DND-41 (cell line): ENCODE results near the gene DNAJB1.
"Not testable (repeated sequence)": the region's sequence is repeated elsewhere in the genome, so short reads cannot be mapped to it uniquely, and the experiment has no call there.

ENCODE experiments used
- ATAC-seq: fragments of 200-7000 bp; cut with Tn5 transposase; 3 replicates; pipeline ENCODE4 v1.9.1; 2021; ENCODE audit warnings: low read depth; ENCODE audit not compliant: insufficient read depth
- DNase-seq: peaks from one replicate; pipeline ENCODE4 v3.0.0-alpha.2; 2020
- H2AFZ ChIP-seq: 2 replicates; pipeline ENCODE4 v1.6.0; 2012; ENCODE audit warnings: low read depth, low read length
- H3K27ac ChIP-seq: 2 replicates; pipeline ENCODE4 v1.5.1; 2012; ENCODE audit warnings: low read length, inconsistent platforms
- H3K27me3 ChIP-seq: fragments of 200-600 bp; sonication (generic); 2 replicates; pipeline ENCODE4 v1.6.0; 2012; ENCODE audit warnings: low read length, mild to moderate bottlenecking, inconsistent platforms; ENCODE audit not compliant: insufficient read depth, poor library complexity
- H3K36me3 ChIP-seq: 2 replicates; pipeline ENCODE4 v1.5.1; 2012; ENCODE audit warnings: low read length, inconsistent platforms; ENCODE audit not compliant: insufficient read depth
- H3K4me1 ChIP-seq: 2 replicates; pipeline ENCODE4 v1.5.1; 2012; ENCODE audit warnings: mild to moderate bottlenecking, low read length; ENCODE audit not compliant: insufficient read depth
- H3K4me2 ChIP-seq: 2 replicates; pipeline ENCODE4 v1.6.0; 2012; ENCODE audit warnings: mild to moderate bottlenecking, moderate library complexity, low read length, inconsistent platforms; ENCODE audit not compliant: insufficient read depth
- H3K4me3 ChIP-seq, 2 experiments: fragments of 200-600 bp in 1 of 2; shearing (Covaris generic) in 1 of 2; 2 replicates each; pipeline ENCODE4 v1.5.1; 2012 to 2016; ENCODE audit warnings: inconsistent platforms in 2 of 2, low read length in 2 of 2, mild to moderate bottlenecking in 2 of 2, low read depth in 1 of 2, moderate library complexity in 1 of 2
- H3K79me2 ChIP-seq: 2 replicates; pipeline ENCODE4 v1.6.0; 2012; ENCODE audit warnings: low read length, inconsistent platforms; ENCODE audit not compliant: insufficient read depth
- H3K9ac ChIP-seq: 2 replicates; pipeline ENCODE4 v1.6.0; 2012; ENCODE audit warnings: low read depth, mild to moderate bottlenecking, inconsistent platforms, low read length, moderate library complexity
- H3K9me3 ChIP-seq: 2 replicates; pipeline ENCODE4 v1.5.1; 2012; ENCODE audit warnings: low read length, moderate library complexity, mild to moderate bottlenecking, inconsistent platforms; ENCODE audit not compliant: insufficient read depth, severe bottlenecking
- H4K20me1 ChIP-seq: 2 replicates; pipeline ENCODE4 v1.6.0; 2012; ENCODE audit warnings: low read length; ENCODE audit not compliant: insufficient read depth
- EZH2 ChIP-seq: IDR thresholded peaks from 3 replicates; pipeline ENCODE4 v1.6.1; 2012; ENCODE audit warnings: borderline replicate concordance, low read depth, mild to moderate bottlenecking, moderate library complexity, low read length, inconsistent platforms; ENCODE audit not compliant: severe bottlenecking
- TF ChIP-seq, protein P1 (sequence below): IDR thresholded peaks from 2 replicates; pipeline ENCODE4 v1.5.1; 2012; ENCODE audit warnings: borderline replicate concordance, low read length, moderate library complexity, mild to moderate bottlenecking; ENCODE audit not compliant: poor library complexity, severe bottlenecking; ENCODE audit errors: extremely low read depth

Gene DNAJB1

GRCh38 chr19:14507704-14508542, 10.3 kb downstream of the DNAJB1 start:
- no peak for ATAC-seq
- no peak overlapping the region for H3K4me2 ChIP-seq
- no peaks in the 10 kb centered on the region for H3K36me3 ChIP-seq

GRCh38 chr19:14505488-14506239, 12.5 kb downstream of the DNAJB1 start:
- Histone ChIP-seq H3K9me3 (no peaks in the 10 kb centered on the region), H2AFZ (0 out of 2 replicates have a peak overlapping the region, but pooled peaks have one; percentile 1), H3K79me2 (no peaks in the 10 kb centered on the region), H3K27ac (peak overlapping the region; percentile 63), H3K36me3 (no peaks in the 10 kb centered on the region), H3K4me1 (peaks cover 25% of the 10 kb centered on the region), H4K20me1 (no peaks in the 10 kb centered on the region), H3K4me3 (no peak overlapping the region), H3K4me2 (no peak overlapping the region), H3K27me3 (no peaks in the 10 kb centered on the region), H3K9ac (0 out of 2 replicates have a peak overlapping the region, but pooled peaks have one; percentile 5)
- ATAC-seq (peak; percentile 48), DNase-seq (peak; percentile 67)
- TF ChIP-seq, protein P1, sequence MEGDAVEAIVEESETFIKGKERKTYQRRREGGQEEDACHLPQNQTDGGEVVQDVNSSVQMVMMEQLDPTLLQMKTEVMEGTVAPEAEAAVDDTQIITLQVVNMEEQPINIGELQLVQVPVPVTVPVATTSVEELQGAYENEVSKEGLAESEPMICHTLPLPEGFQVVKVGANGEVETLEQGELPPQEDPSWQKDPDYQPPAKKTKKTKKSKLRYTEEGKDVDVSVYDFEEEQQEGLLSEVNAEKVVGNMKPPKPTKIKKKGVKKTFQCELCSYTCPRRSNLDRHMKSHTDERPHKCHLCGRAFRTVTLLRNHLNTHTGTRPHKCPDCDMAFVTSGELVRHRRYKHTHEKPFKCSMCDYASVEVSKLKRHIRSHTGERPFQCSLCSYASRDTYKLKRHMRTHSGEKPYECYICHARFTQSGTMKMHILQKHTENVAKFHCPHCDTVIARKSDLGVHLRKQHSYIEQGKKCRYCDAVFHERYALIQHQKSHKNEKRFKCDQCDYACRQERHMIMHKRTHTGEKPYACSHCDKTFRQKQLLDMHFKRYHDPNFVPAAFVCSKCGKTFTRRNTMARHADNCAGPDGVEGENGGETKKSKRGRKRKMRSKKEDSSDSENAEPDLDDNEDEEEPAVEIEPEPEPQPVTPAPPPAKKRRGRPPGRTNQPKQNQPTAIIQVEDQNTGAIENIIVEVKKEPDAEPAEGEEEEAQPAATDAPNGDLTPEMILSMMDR, result peak; percentile 76
- TF ChIP-seq EZH2, result no peak

More at GRCh38 chr19:14507704-14508542, 10.3 kb downstream of the DNAJB1 start:
- H3K27ac ChIP-seq, result no peak overlapping the region; the same call in 1 of the 2 replicates
- no peaks in the 10 kb centered on the region for H3K27me3 ChIP-seq
- H3K79me2 ChIP-seq, result no peaks in the 10 kb centered on the region
- no peak overlapping the region for H3K9ac ChIP-seq
- no peaks in the 10 kb centered on the region; the same call in 1 of the 2 replicates for H4K20me1 ChIP-seq
- no peak for DNase-seq
- H3K4me3 ChIP-seq, result no peak overlapping the region
- H3K9me3 ChIP-seq, result no peaks in the 10 kb centered on the region
- no peak overlapping the region for H2AFZ ChIP-seq
- H3K4me1 ChIP-seq, result peaks cover 25% of the 10 kb centered on the region
- TF ChIP-seq, protein P1, result no peak
- no peak for TF ChIP-seq EZH2

GRCh38 chr19:14504575-14504974, 13.6 kb downstream of the DNAJB1 start:
- H3K4me1 ChIP-seq, result peaks cover 25% of the 10 kb centered on the region
- H3K27me3 ChIP-seq, H3K9ac ChIP-seq, H3K4me3 ChIP-seq, ATAC-seq, H3K79me2 ChIP-seq, H3K9me3 ChIP-seq, H4K20me1 ChIP-seq, H3K4me2 ChIP-seq, H3K27ac ChIP-seq, H2AFZ ChIP-seq, H3K36me3 ChIP-seq, DNase-seq: not testable (repeated sequence)

GRCh38 chr19:14503285-14503684, 14.9 kb downstream of the DNAJB1 start:
- ATAC-seq (no peak), DNase-seq (no peak)
- H3K36me3 ChIP-seq, result no peaks in the 10 kb centered on the region
- no peak overlapping the region for H3K27ac ChIP-seq
- H3K4me3 ChIP-seq, result no peak overlapping the region
- H3K9me3 ChIP-seq, result no peaks in the 10 kb centered on the region
- no peak overlapping the region for H2AFZ ChIP-seq
- no peak overlapping the region for H3K4me2 ChIP-seq
- H3K9ac ChIP-seq, result no peak overlapping the region
- no peak for TF ChIP-seq EZH2
- TF ChIP-seq, protein P1, result no peak
- H3K27me3 ChIP-seq, result no peaks in the 10 kb centered on the region
- no peaks in the 10 kb centered on the region for H3K79me2 ChIP-seq
- H3K4me1 ChIP-seq, result peaks cover 25% of the 10 kb centered on the region
- H4K20me1 ChIP-seq, result no peaks in the 10 kb centered on the region
